GM18907 (cell line): ENCODE data around the gene STK39.

ENCODE experiments used
- ATAC-seq: cut with Tn5 transposase; IDR thresholded peaks from one replicate; pipeline ENCODE4 v1.9.1; 2021; ENCODE audit warnings: mild to moderate bottlenecking, moderate library complexity; ENCODE audit not compliant: unreplicated experiment

STK39 gene

DNA sequence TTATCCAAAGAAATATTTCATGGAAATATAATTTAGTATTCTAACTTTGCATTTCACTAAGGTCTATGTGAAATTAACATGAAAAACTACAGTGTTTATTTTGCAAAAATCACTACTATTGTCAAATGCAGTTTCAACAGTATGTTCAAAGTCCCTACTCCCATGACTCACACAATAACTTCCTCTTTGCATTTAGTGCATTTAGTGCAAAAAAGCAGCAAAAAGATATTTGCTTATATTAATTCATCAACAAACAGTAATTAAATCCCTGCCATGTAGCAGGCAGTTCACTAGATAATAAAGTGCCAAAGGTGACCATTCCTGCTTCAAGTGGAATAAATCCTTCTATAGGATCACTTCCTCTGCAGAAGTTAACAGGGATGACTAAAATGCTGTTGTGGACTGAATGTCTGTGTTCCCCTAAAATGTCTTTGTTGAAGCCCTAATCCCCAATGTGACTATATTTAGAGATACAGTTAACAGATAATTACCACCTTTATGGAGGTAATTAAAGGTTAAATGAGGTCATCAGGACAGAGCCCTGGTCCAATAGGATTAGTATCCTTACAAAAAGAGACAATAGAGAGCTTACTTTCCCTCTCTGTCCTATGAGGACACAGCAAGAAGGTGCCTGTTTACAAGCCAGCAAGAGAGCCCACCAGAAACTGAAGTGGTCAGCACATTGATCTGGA lies 61.7 kb downstream of the STK39 start:
- ATAC-seq = no peak

DNA sequence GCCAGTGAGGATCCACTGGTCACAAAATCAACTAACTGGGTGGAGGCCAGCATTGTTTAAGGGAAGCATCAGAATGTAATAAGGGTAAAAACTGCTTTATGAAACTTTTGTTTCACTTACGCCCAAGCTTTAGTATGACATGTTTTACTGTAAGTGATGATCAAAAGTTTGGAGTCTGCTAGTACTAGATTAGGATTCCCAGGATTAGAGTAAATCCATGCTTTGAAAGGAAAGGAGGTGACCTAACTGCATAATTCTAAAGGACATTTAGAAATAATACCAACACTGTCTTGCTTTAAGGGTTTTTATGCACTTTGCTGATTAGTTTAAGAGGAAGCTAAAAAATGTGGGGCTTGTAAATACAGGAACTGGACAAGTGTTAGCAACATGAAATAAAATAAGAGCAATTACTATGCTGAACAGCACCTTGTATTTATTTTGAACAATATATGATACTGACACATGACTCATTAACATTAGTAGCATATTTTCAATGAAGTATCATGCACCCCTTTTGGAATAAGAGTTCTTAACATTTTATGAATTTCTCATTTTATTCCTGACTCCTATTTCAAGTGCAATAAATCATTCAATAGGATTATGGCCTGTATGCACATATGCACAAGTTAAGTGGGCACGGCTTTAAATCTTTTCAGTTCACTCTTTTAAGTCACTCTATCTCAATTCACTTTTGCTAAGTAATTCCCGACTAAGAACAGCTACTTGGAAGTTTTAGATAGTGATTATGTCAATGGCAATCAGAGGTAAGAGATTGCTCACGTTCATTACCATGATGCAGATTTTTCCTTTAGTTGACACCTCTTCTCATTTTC lies 62.5 kb downstream of the STK39 start:
- no peak for ATAC-seq

GRCh38 chr2:168183308-168183997 lies 63.9 kb downstream of the STK39 start:
- no peak for ATAC-seq

- ATAC-seq = no peak
These were observed 64.7 kb downstream of the STK39 start for GRCh38 chr2:168182550-168183249.

DNA sequence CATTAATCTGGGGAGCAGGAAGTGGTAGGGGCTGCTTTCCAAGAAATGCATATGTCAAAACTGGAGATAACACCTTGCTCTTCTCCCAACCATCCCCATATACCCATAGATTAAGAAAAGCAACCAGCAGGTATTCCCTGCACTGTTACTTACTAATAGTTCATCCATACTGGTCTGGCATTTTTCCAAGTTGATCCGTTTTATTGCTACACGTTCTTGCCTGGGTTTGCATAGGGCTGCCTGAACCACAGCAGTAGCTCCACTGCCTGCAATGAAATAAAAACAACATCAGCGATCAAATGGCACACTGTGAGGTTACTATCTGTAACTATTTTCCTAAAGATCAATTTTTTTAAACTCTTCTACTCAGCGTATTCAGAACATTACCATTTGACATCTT lies 65.6 kb downstream of the STK39 start:
- no peak for ATAC-seq

DNA sequence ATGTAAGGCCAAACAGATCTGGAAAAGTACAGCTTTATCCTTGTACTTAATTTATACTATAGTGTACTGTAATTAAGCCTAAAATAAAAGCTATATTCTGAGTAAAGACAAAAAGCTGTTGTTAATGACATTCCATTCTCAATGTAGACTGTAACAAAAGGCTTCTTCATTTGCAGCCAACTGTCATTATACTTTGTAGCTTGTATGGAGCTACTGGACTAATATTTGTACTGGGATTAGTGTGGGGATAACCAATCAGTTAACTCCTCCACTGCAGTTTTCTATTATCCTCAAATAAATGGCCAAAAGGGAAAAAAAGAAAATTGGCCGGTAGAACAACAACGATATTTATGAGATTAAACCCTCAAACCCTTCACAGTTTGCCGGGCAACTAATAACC lies 66.5 kb downstream of the STK39 start:
- ATAC-seq = no peak

- no peak for ATAC-seq
These were observed 66.9 kb downstream of the STK39 start for GRCh38 chr2:168180483-168180882.

DNA sequence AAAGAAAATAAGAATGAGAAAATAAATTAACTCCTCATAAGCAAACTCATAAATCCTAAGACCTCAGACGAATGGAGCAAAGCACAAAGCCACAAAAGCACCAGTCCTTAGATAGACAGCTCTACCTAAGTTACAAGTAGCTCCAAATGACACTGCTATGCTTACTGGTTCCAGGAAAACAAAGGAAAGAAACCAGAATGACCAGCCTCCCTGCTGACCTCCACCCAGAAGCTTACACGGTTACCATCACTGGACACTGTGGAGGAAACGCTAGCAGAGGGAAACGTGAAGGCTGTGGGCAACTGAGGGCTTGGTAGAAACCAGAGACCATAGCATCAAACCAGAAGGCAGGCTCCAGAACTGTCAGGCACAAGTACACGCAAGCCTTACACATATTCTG lies 67.8 kb downstream of the STK39 start:
- no peak for ATAC-seq

DNA sequence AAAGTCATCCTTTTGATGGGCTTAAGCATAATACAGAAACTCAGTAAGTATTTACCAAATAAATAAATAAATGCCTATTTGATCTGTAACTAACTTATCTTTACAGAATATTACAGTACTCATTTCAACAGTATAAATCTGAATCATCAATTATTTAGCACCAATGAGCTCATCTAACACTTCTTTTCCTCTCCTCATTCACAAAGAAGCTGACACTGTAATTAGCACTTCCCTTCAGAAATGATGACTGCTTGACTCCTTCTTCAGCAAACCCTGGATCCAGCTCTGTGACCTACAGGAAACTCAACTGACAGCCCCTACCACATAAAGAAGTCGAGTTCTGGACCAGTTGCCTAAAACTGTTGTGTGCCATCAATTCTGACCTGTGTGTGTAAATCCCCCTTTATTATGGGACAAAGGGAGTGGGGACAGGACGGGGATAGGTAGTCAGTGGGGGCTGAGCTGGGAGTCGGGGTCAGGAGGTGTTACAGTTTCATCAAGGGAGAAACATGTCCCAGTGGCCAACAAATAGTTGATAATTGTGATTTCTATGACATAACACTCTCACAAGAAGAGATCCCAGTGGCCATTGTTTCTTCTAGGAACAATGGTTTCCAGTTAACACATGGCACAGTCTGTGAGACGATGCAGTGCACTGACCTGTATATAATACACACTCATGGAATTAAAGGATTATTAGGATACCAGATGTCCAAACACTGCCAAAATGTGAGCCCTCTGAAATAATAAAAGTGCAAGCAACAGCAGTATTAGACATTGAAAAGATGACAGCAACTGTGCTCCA lies 68.7 kb downstream of the STK39 start:
- no peak for ATAC-seq

- ATAC-seq = no peak
These were observed 71.0 kb downstream of the STK39 start for GRCh38 chr2:168176402-168176801.

DNA sequence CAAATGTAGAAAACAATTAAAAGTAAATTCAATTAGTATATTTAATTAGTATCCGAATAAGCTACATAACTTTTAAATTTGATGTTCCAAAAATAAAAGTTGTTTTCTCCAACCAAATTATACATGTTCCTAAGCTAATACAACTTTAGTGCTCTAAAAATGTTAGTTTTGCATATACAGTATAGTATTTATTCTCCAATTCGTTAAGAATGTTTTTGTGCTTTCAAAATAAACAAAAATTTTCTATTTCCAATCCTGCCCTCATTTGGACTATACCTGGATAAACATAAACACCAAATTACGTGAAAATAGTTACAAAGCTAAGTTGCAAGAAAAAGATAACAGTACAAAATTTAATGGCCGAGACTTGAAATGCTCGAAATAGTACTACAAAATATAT lies 71.9 kb downstream of the STK39 start:
- ATAC-seq = no peak

- ATAC-seq = no peak
These were observed 72.6 kb downstream of the STK39 start for GRCh38 chr2:168174756-168175155.

- ATAC-seq = no peak
These were observed 75.3 kb downstream of the STK39 start for GRCh38 chr2:168172071-168172470.

DNA sequence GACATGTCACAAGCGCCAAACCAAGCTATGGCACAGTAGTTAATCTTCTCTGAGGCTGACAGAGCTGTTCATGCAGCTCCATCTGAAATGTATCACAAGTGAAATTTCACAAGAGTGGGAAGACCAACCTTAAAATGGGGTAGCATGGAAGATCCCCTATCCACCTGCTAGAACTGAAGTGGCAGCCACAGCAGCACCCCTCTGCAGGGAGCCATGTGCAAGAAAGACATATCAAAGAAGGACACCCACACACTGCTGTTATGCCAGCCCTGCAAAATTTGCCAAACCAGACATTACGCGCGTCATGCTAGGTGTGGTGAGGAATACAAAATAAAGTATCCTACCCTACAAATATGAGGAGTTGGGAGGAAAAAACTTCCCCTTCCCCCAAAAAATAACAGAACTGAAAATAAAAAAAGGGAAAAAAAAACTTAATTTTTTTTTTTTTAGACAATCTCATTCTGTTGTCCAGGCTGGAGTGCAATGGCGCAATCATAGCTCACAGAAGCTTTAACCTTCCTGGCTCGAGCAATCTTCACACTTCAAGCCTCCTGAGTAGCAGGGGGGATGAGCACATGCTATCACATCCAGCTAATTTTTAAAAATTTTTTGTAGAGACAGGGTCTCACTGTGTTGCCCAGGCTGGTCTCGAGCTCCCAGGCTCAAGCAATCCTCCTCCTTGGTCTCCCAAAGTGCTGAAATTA lies 76.2 kb downstream of the STK39 start:
- no peak for ATAC-seq

GRCh38 chr2:168169097-168169745 lies 78.2 kb downstream of the STK39 start:
- ATAC-seq = no peak

- ATAC-seq = no peak
These were observed 79.7 kb downstream of the STK39 start for GRCh38 chr2:168167511-168168263.

DNA sequence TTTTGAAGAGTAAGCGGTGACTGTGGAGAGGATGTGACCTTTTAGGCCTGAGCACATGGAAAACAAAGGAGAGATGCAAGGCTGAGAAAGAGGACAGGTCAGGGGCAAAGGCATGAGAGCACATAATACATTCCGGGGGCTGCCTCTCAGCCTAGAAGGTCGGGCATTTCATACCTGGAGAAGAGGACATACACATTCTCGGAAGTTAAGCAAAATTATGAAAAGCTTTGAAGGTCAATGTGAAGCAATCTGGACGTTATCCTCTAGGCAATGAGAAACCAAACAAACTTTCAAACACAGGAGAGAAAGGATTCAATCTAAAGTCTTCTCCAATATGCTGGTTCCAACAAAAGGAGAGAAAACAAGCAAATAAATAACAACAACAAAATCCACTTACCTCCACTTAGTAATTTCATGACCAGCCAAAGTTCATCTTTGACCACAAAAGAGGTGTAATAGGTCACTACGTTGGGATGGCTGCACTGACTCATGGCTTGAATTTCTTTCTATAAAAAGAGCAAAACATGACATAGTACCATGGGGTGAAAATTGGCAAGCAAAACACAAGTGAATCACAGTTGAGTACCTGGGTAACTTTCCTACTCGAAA lies 80.4 kb downstream of the STK39 start:
- ATAC-seq = no peak
